AG09319 (cell line): Measurements from ENCODE around the gene TSPEAR.

ENCODE experiments used
- DNase-seq: peaks from one replicate; pipeline ENCODE4 v3.0.0-alpha.2; 2010; ENCODE audit warnings: low read depth; ENCODE audit errors: extremely low read depth
- CTCF ChIP-seq: IDR thresholded peaks from 2 replicates; pipeline ENCODE4 v1.5.1; 2011; ENCODE audit warnings: low read depth, mild to moderate bottlenecking, inconsistent platforms, low read length, moderate library complexity

TSPEAR gene

DNA sequence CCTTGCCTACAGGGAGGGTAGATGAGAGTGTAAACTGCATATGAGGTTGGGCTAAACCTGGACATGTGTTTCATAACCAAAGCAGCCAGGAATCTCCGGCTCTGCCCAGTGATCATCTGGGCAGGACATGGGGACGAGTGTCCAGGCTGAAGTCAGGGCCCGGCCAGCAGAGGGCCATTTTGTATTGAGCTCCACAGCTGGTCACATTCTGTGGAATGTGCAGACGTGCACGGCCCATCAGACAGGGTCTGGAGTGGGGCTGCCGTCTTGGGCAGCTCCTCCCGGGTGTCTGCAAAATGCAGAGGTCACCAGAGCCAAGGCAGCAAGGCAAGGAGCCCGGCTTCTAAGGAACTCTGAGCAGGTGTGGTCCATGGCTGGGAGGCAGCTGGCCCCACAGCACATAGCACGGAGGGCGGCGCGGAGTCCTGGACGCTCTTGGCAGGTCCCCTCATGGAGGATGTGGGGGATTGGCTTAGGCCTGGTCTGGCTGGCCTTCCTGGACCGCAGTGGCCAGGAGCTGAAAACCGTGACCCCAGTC, 249.8 kb downstream of the TSPEAR start:
- no peak for TF ChIP-seq CTCF
- no peak for DNase-seq

- no peak for TF ChIP-seq CTCF
- DNase-seq = no peak
These were observed 250.4 kb downstream of the TSPEAR start for GRCh38 chr21:44461005-44461404.

- no peak for DNase-seq
- TF ChIP-seq CTCF = no peak
These were observed 251.0 kb downstream of the TSPEAR start for GRCh38 chr21:44460441-44460755.

- DNase-seq = no peak
- TF ChIP-seq CTCF = no peak
These were observed 251.5 kb downstream of the TSPEAR start for GRCh38 chr21:44459712-44460440.

DNA sequence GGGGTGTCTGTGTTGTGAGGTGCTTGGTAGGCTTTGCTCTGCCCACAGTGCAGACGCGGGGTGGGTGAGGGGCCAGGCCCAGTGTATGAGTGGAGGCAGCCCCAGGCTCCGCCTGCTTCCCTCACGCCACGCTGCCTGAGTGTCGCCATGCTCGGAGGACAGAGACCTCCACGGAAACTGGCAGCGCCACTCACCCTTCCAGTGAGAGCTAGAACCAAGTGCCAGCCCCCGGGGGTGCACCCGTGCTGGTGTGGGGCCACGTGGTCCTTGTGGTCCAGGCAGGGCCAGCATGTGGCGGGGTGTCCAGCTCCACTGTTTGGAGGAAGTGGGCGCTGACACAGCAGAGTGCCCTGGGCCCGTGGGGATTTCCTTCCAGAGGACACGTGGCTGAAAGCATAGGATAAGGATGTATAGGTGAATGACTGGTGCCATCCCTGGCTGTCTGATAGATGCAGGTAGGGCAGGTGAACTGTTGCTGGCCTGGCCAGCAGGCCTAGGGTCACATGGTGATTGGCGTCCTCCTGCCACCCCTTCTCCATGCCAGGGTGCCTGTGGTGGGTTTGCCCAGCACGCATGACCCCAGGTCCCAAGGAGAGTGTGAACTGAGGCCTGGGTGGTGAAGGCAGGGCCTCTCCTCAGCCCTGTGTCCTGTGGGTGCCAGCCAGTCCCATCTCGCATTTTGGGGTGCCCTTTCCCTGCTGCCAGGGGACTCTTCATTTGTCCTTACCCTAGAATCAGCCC, 252.2 kb downstream of the TSPEAR start:
- no peak for DNase-seq
- TF ChIP-seq CTCF = no peak

DNA sequence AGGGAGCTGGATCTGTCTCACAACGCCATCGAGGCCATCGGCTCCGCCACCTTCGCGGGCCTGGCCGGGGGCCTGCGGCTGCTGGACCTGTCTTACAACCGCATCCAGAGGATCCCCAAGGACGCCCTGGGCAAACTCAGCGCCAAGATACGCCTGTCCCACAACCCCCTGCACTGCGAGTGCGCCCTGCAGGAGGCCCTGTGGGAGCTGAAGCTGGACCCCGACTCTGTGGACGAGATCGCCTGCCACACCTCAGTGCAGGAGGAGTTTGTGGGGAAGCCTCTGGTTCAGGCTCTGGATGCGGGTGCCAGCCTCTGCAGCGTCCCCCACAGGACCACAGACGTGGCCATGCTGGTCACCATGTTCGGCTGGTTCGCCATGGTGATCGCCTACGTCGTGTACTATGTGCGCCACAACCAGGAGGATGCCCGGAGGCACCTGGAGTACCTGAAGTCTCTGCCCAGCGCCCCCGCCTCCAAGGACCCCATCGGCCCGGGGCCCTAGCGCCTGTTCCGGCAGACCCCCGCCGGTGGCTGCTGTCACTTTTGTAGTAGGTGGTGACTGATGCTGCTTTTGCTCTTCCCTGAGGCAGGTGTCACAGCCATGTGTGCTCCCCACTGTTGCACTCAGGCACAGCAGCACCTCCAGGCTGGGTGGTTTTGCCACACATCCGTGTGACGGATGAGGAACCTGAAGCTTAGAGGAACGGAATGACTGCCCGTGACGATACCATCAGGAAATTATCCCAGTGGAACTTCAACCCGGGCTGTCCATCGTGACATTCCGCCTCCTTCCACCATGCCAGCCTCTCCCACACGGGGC, 254.2 kb downstream of the TSPEAR start:
- DNase-seq = no peak
- no peak for TF ChIP-seq CTCF
